ENCODE results near the gene NYAP2.

The NYAP2 gene

GRCh38 chr2:225486236-225486635 is 86.7 kb downstream of the NYAP2 start:
- no peak for DNase-seq (ENCODE audit: low read depth)

- no peak for DNase-seq (ENCODE audit: low read depth)
These were observed 88.4 kb downstream of the NYAP2 start for GRCh38 chr2:225487878-225488416.

GRCh38 chr2:225488743-225489142 is 89.2 kb downstream of the NYAP2 start:
- DNase-seq (ENCODE audit: low read depth): no peak

GRCh38 chr2:225493420-225494099 is 94.0 kb downstream of the NYAP2 start:
- no peak for DNase-seq (ENCODE audit: low read depth)

GRCh38 chr2:225494100-225494459 is 94.6 kb downstream of the NYAP2 start:
- DNase-seq (ENCODE audit: low read depth): no peak

- no peak for DNase-seq (ENCODE audit: low read depth)
These were observed 96.2 kb downstream of the NYAP2 start for GRCh38 chr2:225495706-225496105.

- no peak for DNase-seq (ENCODE audit: low read depth)
These were observed 97.1 kb downstream of the NYAP2 start for GRCh38 chr2:225496568-225496967.

- DNase-seq (ENCODE audit: low read depth): no peak
These were observed 97.7 kb downstream of the NYAP2 start for GRCh38 chr2:225497166-225497565.

- DNase-seq (ENCODE audit: low read depth): no peak
These were observed 101.5 kb downstream of the NYAP2 start for GRCh38 chr2:225501022-225501421.

GRCh38 chr2:225502971-225503370 is 103.5 kb downstream of the NYAP2 start:
- no peak for DNase-seq (ENCODE audit: low read depth)

- no peak for DNase-seq (ENCODE audit: low read depth)
These were observed 111.3 kb downstream of the NYAP2 start for GRCh38 chr2:225510796-225511195.

- DNase-seq (ENCODE audit: low read depth): no peak
These were observed 113.0 kb downstream of the NYAP2 start for GRCh38 chr2:225512469-225512868.

- DNase-seq (ENCODE audit: low read depth): no peak
These were observed 113.5 kb downstream of the NYAP2 start for GRCh38 chr2:225512876-225513540.

- no peak for DNase-seq (ENCODE audit: low read depth)
These were observed 115.5 kb downstream of the NYAP2 start for GRCh38 chr2:225515033-225515432.

- no peak for DNase-seq (ENCODE audit: low read depth)
These were observed 127.4 kb downstream of the NYAP2 start for GRCh38 chr2:225526760-225527390.

- DNase-seq (ENCODE audit: low read depth): no peak
These were observed 132.0 kb downstream of the NYAP2 start for GRCh38 chr2:225531559-225531958.

GRCh38 chr2:225532096-225532495 is 132.6 kb downstream of the NYAP2 start:
- no peak for DNase-seq (ENCODE audit: low read depth)

GRCh38 chr2:225534037-225534436 is 134.5 kb downstream of the NYAP2 start:
- DNase-seq (ENCODE audit: low read depth): no peak

GRCh38 chr2:225534697-225535096 is 135.2 kb downstream of the NYAP2 start:
- DNase-seq (ENCODE audit: low read depth): no peak

GRCh38 chr2:225536036-225536435 is 136.5 kb downstream of the NYAP2 start:
- DNase-seq (ENCODE audit: low read depth): no peak

- DNase-seq (ENCODE audit: low read depth): no peak
These were observed 144.1 kb downstream of the NYAP2 start for GRCh38 chr2:225543626-225544025.

- no peak for DNase-seq (ENCODE audit: low read depth)
These were observed 157.0 kb downstream of the NYAP2 start for GRCh38 chr2:225556461-225556860.

- DNase-seq (ENCODE audit: low read depth): no peak
These were observed 159.0 kb downstream of the NYAP2 start for GRCh38 chr2:225558399-225559071.
